GM23248 (cell line): ENCODE data around the gene NEGR1. TPM values are rescaled to one million over a fixed set of nuclear protein-coding genes. Genes with fewer than 3 reads are reported as not detected.
A peak's percentile ranks its signal among the peaks of the same experiment; 100 is the strongest.

Experiments used
- DNase-seq: peaks from one replicate; pipeline ENCODE4 v3.0.0-alpha.2; 2015
- H2AFZ ChIP-seq: fragments of 200-600 bp; sonication (generic); 2 replicates; pipeline ENCODE4 v1.6.1; 2016; ENCODE audit warnings: antibody characterized with exemption
- H3F3A ChIP-seq: fragments of 200-600 bp; sonication (generic); 2 replicates; pipeline ENCODE4 v1.6.1; 2016; ENCODE audit warnings: mild to moderate bottlenecking, antibody characterized with exemption, mixed run types; ENCODE audit not compliant: insufficient read depth
- H3K27ac ChIP-seq: fragments of 200-600 bp; sonication (generic); 2 replicates; pipeline ENCODE4 v1.5.1; 2016; ENCODE audit warnings: mild to moderate bottlenecking
- H3K27me3 ChIP-seq: fragments of 200-600 bp; sonication (generic); replicated peaks from 2 replicates; pipeline ENCODE4 v1.6.1; 2016; ENCODE audit warnings: mild to moderate bottlenecking; ENCODE audit not compliant: insufficient read depth
- H3K36me3 ChIP-seq: fragments of 200-600 bp; sonication (generic); 2 replicates; pipeline ENCODE4 v1.6.1; 2016; ENCODE audit warnings: low read depth, mild to moderate bottlenecking
- H3K4me1 ChIP-seq: fragments of 200-600 bp; sonication (generic); 2 replicates; pipeline ENCODE4 v1.6.1; 2016; ENCODE audit warnings: mild to moderate bottlenecking; ENCODE audit not compliant: insufficient read depth
- H3K4me2 ChIP-seq: fragments of 200-600 bp; sonication (generic); one replicate; pipeline ENCODE4 v1.6.1; 2016; ENCODE audit warnings: mild to moderate bottlenecking; ENCODE audit not compliant: unreplicated experiment
- H3K4me3 ChIP-seq: fragments of 200-600 bp; sonication (generic); 2 replicates; pipeline ENCODE4 v1.5.1; 2016; ENCODE audit warnings: mild to moderate bottlenecking
- H3K79me2 ChIP-seq: fragments of 200-600 bp; sonication (generic); 2 replicates; pipeline ENCODE4 v1.6.1; 2016; ENCODE audit warnings: mild to moderate bottlenecking; ENCODE audit not compliant: insufficient read depth
- H3K9ac ChIP-seq: fragments of 200-600 bp; sonication (generic); 2 replicates; pipeline ENCODE4 v1.6.1; 2016; ENCODE audit warnings: mild to moderate bottlenecking
- H3K9me2 ChIP-seq: fragments of 200-600 bp; sonication (generic); 2 replicates; pipeline ENCODE4 v1.6.1; 2016; ENCODE audit warnings: mixed run types, mild to moderate bottlenecking, moderate library complexity; ENCODE audit not compliant: insufficient read depth
- H3K9me3 ChIP-seq: fragments of 200-600 bp; sonication (generic); one replicate; pipeline ENCODE4 v1.6.1; 2017; ENCODE audit warnings: low read depth
- H4K20me1 ChIP-seq: fragments of 200-600 bp; sonication (generic); 2 replicates; pipeline ENCODE4 v1.6.0; 2016; ENCODE audit not compliant: insufficient read depth
- EZH2 ChIP-seq: fragments of 200-600 bp; sonication (generic); IDR thresholded peaks from 2 replicates; pipeline ENCODE4 v1.6.1; 2018; ENCODE audit warnings: antibody characterized with exemption, mild to moderate bottlenecking; ENCODE audit not compliant: insufficient read depth, poor library complexity, severe bottlenecking
- EZH2phosphoT487 ChIP-seq: fragments of 200-600 bp; sonication (generic); IDR thresholded peaks from 2 replicates; pipeline ENCODE4 v1.6.1; 2018; ENCODE audit warnings: antibody characterized with exemption, moderate library complexity, mild to moderate bottlenecking, low read depth; ENCODE audit not compliant: insufficient read depth
- WGBS, 2 experiments: methylation state at CpG; one replicate each; pipeline ENCODE4 v1.1.6; 2015 to 2017; ENCODE audit warnings: low lambda C conversion rate in 2 of 2, low coverage in 1 of 2; ENCODE audit errors: missing lambda C conversion rate in 2 of 2; 5-methylcytosine and 5-hydroxymethylcytosine counted together
- in situ Hi-C: fragments of 300-500 bp; cut with MboI; formaldehyde crosslinking; loops from 2 replicates; pipeline ENCODE4 v1.15.0; 2020
- polyA plus RNA-seq: library from polyadenylated mRNA; unstranded; fragments of >200 nt; fragmentation: Nextera tagmentation; extraction: Ambion mirVana; gene quantifications from 2 replicates; pipeline ENCODE4 v1.2.1, GENCODE V29; 2016
- total RNA-seq: library from RNA; depleted of rRNA; stranded (reverse); fragments of >200 nt; shearing (Covaris generic); gene quantifications from 2 replicates; pipeline ENCODE4 v1.2.3, GENCODE V29; 2014

The NEGR1 gene
- total and polyA plus RNA-seq, 2 experiments from 2014 or later = 14.3 to 15.7 TPM

GRCh38 chr1:71509051-71509595, 773.2 kb downstream of the NEGR1 start:
- Histone ChIP-seq H3F3A (no peaks in the 10 kb centered on the region), H3K4me2 (no peak overlapping the region), H3K9me3 (no peaks in the 10 kb centered on the region), H3K9me2 (no peaks in the 10 kb centered on the region), H3K36me3 (no peaks in the 10 kb centered on the region), H3K4me3 (no peak overlapping the region), H2AFZ (no peak overlapping the region), H3K4me1 (no peaks in the 10 kb centered on the region), H3K79me2 (no peaks in the 10 kb centered on the region), H4K20me1 (no peaks in the 10 kb centered on the region; the same call in 1 of the 2 replicates), H3K9ac (no peak overlapping the region), H3K27me3 (no peaks in the 10 kb centered on the region), H3K27ac (no peak overlapping the region)
- in situ Hi-C loops = no loop called here
- DNase-seq = no peak
- TF ChIP-seq EZH2phosphoT487 = no peak
- no peak for TF ChIP-seq EZH2
- WGBS, 2 experiments = 77 to 86% methylated on average over 4 of the region's 4 CpGs

GRCh38 chr1:71502006-71502405, 780.3 kb downstream of the NEGR1 start:
- H3K4me1 ChIP-seq = no peaks in the 10 kb centered on the region
- no peaks in the 10 kb centered on the region for H3K36me3 ChIP-seq
- H3K4me2 ChIP-seq = no peak overlapping the region
- no peak overlapping the region for H3K4me3 ChIP-seq
- no peak overlapping the region for H2AFZ ChIP-seq
- no peak for DNase-seq
- H4K20me1 ChIP-seq = no peaks in the 10 kb centered on the region
- no peak overlapping the region for H3K27ac ChIP-seq
- no peak overlapping the region for H3K9ac ChIP-seq
- no peaks in the 10 kb centered on the region for H3K9me3 ChIP-seq
- no peaks in the 10 kb centered on the region for H3K9me2 ChIP-seq
- H3K79me2 ChIP-seq = no peaks in the 10 kb centered on the region
- 85 to 91% methylated on average over 6 of the region's 6 CpGs for WGBS, 2 experiments
- in situ Hi-C loops = no loop called here
- H3K27me3 ChIP-seq = no peaks in the 10 kb centered on the region
- TF ChIP-seq EZH2phosphoT487 = no peak
- TF ChIP-seq EZH2 = no peak
- no peaks in the 10 kb centered on the region for H3F3A ChIP-seq

GRCh38 chr1:71498542-71498941, 783.8 kb downstream of the NEGR1 start:
- no peak overlapping the region for H3K27ac ChIP-seq
- no peaks in the 10 kb centered on the region for H3K79me2 ChIP-seq
- H3K9me2 ChIP-seq = no peaks in the 10 kb centered on the region
- TF ChIP-seq EZH2phosphoT487 (no peak), EZH2 (no peak)
- H3K4me2 ChIP-seq = no peak overlapping the region
- H3K27me3 ChIP-seq = no peaks in the 10 kb centered on the region
- H3K4me1 ChIP-seq = no peaks in the 10 kb centered on the region
- H4K20me1 ChIP-seq = no peaks in the 10 kb centered on the region
- H3K36me3 ChIP-seq = no peaks in the 10 kb centered on the region
- in situ Hi-C loops = no loop called here
- no peak overlapping the region for H3K4me3 ChIP-seq
- no peaks in the 10 kb centered on the region for H3K9me3 ChIP-seq
- no peak for DNase-seq
- peaks cover 5% of the 10 kb centered on the region; the same call in 1 of the 2 replicates for H3F3A ChIP-seq
- no peak overlapping the region for H3K9ac ChIP-seq
- H2AFZ ChIP-seq = no peak overlapping the region

GRCh38 chr1:71494163-71494562, 788.2 kb downstream of the NEGR1 start:
- Histone ChIP-seq H4K20me1 (no peaks in the 10 kb centered on the region), H3K4me3 (no peak overlapping the region), H3K9me2 (no peaks in the 10 kb centered on the region), H3K79me2 (no peaks in the 10 kb centered on the region), H3K9me3 (no peaks in the 10 kb centered on the region), H3K27ac (no peak overlapping the region), H3K9ac (no peak overlapping the region), H2AFZ (no peak overlapping the region), H3K4me2 (no peak overlapping the region), H3F3A (peaks cover 5% of the 10 kb centered on the region; the same call in 1 of the 2 replicates), H3K36me3 (no peaks in the 10 kb centered on the region), H3K4me1 (no peaks in the 10 kb centered on the region), H3K27me3 (no peaks in the 10 kb centered on the region)
- TF ChIP-seq EZH2phosphoT487 = no peak
- TF ChIP-seq EZH2 = no peak
- DNase-seq = peak; percentile 74
- in situ Hi-C loops = no loop called here
